Activated CD8-positive, alpha-beta T cell treated with anti-CD3 and anti-CD28 coated beads for 36 hours (primary cell): ENCODE measurements around the gene TRAF6. TPM values are rescaled to one million over a fixed set of nuclear protein-coding genes. Genes with fewer than 3 reads are reported as not detected.

Source experiments
- ATAC-seq: fragments of 200-7000 bp; cut with Tn5 transposase; one replicate; pipeline ENCODE4 v1.10.0; 2021; ENCODE audit warnings: mild to moderate bottlenecking, moderate library complexity
- CTCF ChIA-PET: fragments of 350-600 bp; sonication (Branson Sonifier 250); formaldehyde crosslinking; loops from one replicate; lab custom pipeline; 2021; ENCODE audit warnings: antibody characterized with exemption; lab: Charles Lee
- POLR2A ChIA-PET: fragments of 350-600 bp; sonication (Branson Sonifier 250); formaldehyde crosslinking; loops from one replicate; lab custom pipeline; 2021; ENCODE audit warnings: antibody characterized with exemption; lab: Charles Lee
- DNase-seq: peaks from one replicate; pipeline ENCODE4 v3.0.0-alpha.2; 2020
- H3K27ac Mint-ChIP-seq: one replicate; pipeline ENCODE4 v1.8.0; 2021; ENCODE audit warnings: mild to moderate bottlenecking, mixed read lengths
- H3K27me3 Mint-ChIP-seq: one replicate; pipeline ENCODE4 v1.8.0; 2021; ENCODE audit warnings: mixed read lengths
- H3K36me3 Mint-ChIP-seq: one replicate; pipeline ENCODE4 v1.8.0; 2021; ENCODE audit warnings: low read depth, mixed read lengths
- H3K4me1 Mint-ChIP-seq: one replicate; pipeline ENCODE4 v1.8.0; 2021; ENCODE audit warnings: low read depth, mixed read lengths
- H3K4me3 Mint-ChIP-seq: one replicate; pipeline ENCODE4 v1.8.0; 2021; ENCODE audit warnings: mild to moderate bottlenecking, moderate library complexity, mixed read lengths
- H3K9me3 Mint-ChIP-seq: one replicate; pipeline ENCODE4 v1.8.0; 2021; ENCODE audit warnings: mixed read lengths
- intact Hi-C: fragments of 100-400 bp; cut with micrococcal nuclease; formaldehyde crosslinking; loops from one replicate; pipeline ENCODE4 v1.10.0; 2022
- total RNA-seq, 2 experiments: library from RNA; stranded (reverse); gene quantifications; one replicate each; pipeline ENCODE4 v1.2.3, GENCODE V29; 2021
- TF ChIP-seq, protein P1 (sequence below): fragments of 200-600 bp; IDR thresholded peaks from one replicate; pipeline ENCODE4 v1.8.0; 2022; ENCODE audit warnings: antibody characterized with exemption, mild to moderate bottlenecking

Gene TRAF6
- total RNA-seq, 2 experiments from 2014 or later = 8.8 to 10.3 TPM

- peaks cover 5% of the 10 kb centered on the region for H3K4me1 Mint-ChIP-seq
- peaks cover 2% of the 10 kb centered on the region for H3K27me3 Mint-ChIP-seq
- peak; percentile 93 for ATAC-seq
- ChIA-PET POLR2A (interaction anchor here (0.6 to 1.6 kb wide), 3 partner anchors 8 to 130 kb away, joined by 3 to 5 read pairs (median 4); no protein-coding TSS in a partner anchor), CTCF (interaction anchor here (0.7 to 1.6 kb wide), 4 partner anchors 36 to 305 kb away, joined by 3 read pairs; no protein-coding TSS in a partner anchor)
- TF ChIP-seq, protein P1, sequence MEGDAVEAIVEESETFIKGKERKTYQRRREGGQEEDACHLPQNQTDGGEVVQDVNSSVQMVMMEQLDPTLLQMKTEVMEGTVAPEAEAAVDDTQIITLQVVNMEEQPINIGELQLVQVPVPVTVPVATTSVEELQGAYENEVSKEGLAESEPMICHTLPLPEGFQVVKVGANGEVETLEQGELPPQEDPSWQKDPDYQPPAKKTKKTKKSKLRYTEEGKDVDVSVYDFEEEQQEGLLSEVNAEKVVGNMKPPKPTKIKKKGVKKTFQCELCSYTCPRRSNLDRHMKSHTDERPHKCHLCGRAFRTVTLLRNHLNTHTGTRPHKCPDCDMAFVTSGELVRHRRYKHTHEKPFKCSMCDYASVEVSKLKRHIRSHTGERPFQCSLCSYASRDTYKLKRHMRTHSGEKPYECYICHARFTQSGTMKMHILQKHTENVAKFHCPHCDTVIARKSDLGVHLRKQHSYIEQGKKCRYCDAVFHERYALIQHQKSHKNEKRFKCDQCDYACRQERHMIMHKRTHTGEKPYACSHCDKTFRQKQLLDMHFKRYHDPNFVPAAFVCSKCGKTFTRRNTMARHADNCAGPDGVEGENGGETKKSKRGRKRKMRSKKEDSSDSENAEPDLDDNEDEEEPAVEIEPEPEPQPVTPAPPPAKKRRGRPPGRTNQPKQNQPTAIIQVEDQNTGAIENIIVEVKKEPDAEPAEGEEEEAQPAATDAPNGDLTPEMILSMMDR = no peak
- no peaks in the 10 kb centered on the region for H3K36me3 Mint-ChIP-seq
- H3K27ac Mint-ChIP-seq = no peak overlapping the region
- DNase-seq = peak; percentile 38
- intact Hi-C loops = no loop called here
- H3K4me3 Mint-ChIP-seq = no peak overlapping the region
- H3K9me3 Mint-ChIP-seq = no peaks in the 10 kb centered on the region
These were observed 68.4 kb downstream of the TRAF6 start for GRCh38 chr11:36441610-36442208.

DNA sequence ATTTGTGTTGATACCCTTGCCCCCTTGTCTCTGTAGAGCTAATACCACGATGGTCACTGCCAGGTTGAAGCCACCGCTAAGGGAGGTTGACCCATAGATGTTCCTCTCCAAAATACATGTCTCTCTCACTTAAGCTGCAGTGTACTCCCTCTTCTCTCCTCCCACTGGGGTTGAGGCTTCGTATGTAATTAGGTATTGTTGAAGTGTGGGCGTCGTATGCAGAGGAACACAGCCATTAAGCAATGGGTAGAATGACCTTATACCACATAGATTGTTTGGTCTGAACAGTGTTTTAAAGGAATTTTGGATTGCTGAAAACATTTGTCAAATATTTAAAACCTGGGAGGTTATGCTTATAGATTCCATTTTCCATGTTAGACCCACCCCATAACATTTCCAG lies 71.9 kb downstream of the TRAF6 start:
- no peak for ATAC-seq
- no peaks in the 10 kb centered on the region for H3K9me3 Mint-ChIP-seq
- ChIA-PET CTCF (no interaction called here), POLR2A (no interaction called here)
- H3K4me3 Mint-ChIP-seq = no peak overlapping the region
- TF ChIP-seq, protein P1 = no peak
- H3K27me3 Mint-ChIP-seq = peaks cover 2% of the 10 kb centered on the region
- H3K36me3 Mint-ChIP-seq = peaks cover 2% of the 10 kb centered on the region
- intact Hi-C loops = no loop called here
- DNase-seq = no peak
- H3K27ac Mint-ChIP-seq = no peak overlapping the region
- H3K4me1 Mint-ChIP-seq = peaks cover 8% of the 10 kb centered on the region

GRCh38 chr11:36437413-36437812 lies 72.7 kb downstream of the TRAF6 start:
- peaks cover 8% of the 10 kb centered on the region for H3K4me1 Mint-ChIP-seq
- TF ChIP-seq, protein P1 = no peak
- ChIA-PET CTCF (no interaction called here), POLR2A (no interaction called here)
- H3K4me3 Mint-ChIP-seq = no peak overlapping the region
- DNase-seq (no peak), ATAC-seq (no peak)
- no peaks in the 10 kb centered on the region for H3K9me3 Mint-ChIP-seq
- intact Hi-C loops = no loop called here
- H3K27ac Mint-ChIP-seq = no peak overlapping the region
- peaks cover 2% of the 10 kb centered on the region for H3K27me3 Mint-ChIP-seq
- peaks cover 2% of the 10 kb centered on the region for H3K36me3 Mint-ChIP-seq

Other genes starting within 250 kb of the TRAF6 start
- 10 to 100 TPM; 34.8 to 36.8 TPM for gene COMMD9, start 220.8 kb downstream of the TRAF6 start, total RNA-seq
- 1 to 10 TPM; 7.0 to 8.1 TPM for gene PRR5L, start 214.0 kb downstream of the TRAF6 start, total RNA-seq
- under 1 TPM; 0.16 to 0.36 TPM for gene RAG1, start 57.7 kb upstream of the TRAF6 start, total RNA-seq
- gene IFTAP, start 84.2 kb upstream of the TRAF6 start, total RNA-seq = 1 to 10 TPM; 2.3 to 3.6 TPM
- not detected for gene RAG2, start 88.0 kb upstream of the TRAF6 start, total RNA-seq